Upper lobe of left lung (tissue), 4 donors: ENCODE data around the gene MMP21.

ENCODE experiments used
- CTCF ChIP-seq, 6 experiments: fragments of 450-650 bp in 4 of 6; fragments of 200-600 bp in 2 of 6; sonication (generic) in 2 of 6; IDR thresholded peaks; one replicate each; pipeline ENCODE4 v1.5.1; 2016 to 2019; ENCODE audit warnings: antibody characterized with exemption in 6 of 6
- EP300 ChIP-seq, 4 donors: sonication (generic); formaldehyde crosslinking; IDR thresholded peaks; one replicate each; pipeline ENCODE4 v1.5.1; 2017; ENCODE audit warnings: antibody characterized with exemption in 4 of 4, control low read depth in 2 of 4
- POLR2A ChIP-seq, 4 donors: fragments of 450-650 bp; IDR thresholded peaks; one replicate each; pipeline ENCODE4 v1.5.1; 2016 to 2017; ENCODE audit warnings: antibody characterized with exemption in 4 of 4, mild to moderate bottlenecking in 2 of 4
- POLR2AphosphoS5 ChIP-seq, 2 donors: sonication (generic); formaldehyde crosslinking; IDR thresholded peaks; one replicate each; pipeline ENCODE4 v1.5.1; 2017; ENCODE audit warnings: antibody characterized with exemption in 2 of 2

GRCh38 chr10:125802739-125803138 is 27.1 kb upstream of the MMP21 start:
- TF ChIP-seq CTCF (IDR thresholded peaks at IDR 0.05) (no peak), POLR2A (IDR thresholded peaks at IDR 0.05) (no peak), EP300 (IDR thresholded peaks at IDR 0.05) (no peak), POLR2AphosphoS5 (IDR thresholded peaks at IDR 0.05) (no peak)
